Measurements from ENCODE around the gene MACIR.

MACIR gene

GRCh38 chr5:103272377-103272776 lies 13.8 kb downstream of the MACIR start:
- no peak for DNase-seq (ENCODE audit: extremely low read depth, low read depth)
- TF ChIP-seq CTCF (IDR thresholded peaks at IDR 0.05; ENCODE audit: low read depth, low read length): no peak

GRCh38 chr5:103273952-103274351 lies 15.4 kb downstream of the MACIR start:
- no peak for TF ChIP-seq CTCF (IDR thresholded peaks at IDR 0.05; ENCODE audit: low read depth, low read length)
- no peak for DNase-seq (ENCODE audit: extremely low read depth, low read depth)

- no peak for DNase-seq (ENCODE audit: extremely low read depth, low read depth)
- TF ChIP-seq CTCF (IDR thresholded peaks at IDR 0.05; ENCODE audit: low read depth, low read length): no peak
These were observed 17.3 kb downstream of the MACIR start for GRCh38 chr5:103275851-103276250.

- TF ChIP-seq CTCF (IDR thresholded peaks at IDR 0.05; ENCODE audit: low read depth, low read length): no peak
- no peak for DNase-seq (ENCODE audit: extremely low read depth, low read depth)
These were observed 22.4 kb downstream of the MACIR start for GRCh38 chr5:103280967-103281366.

- TF ChIP-seq CTCF (IDR thresholded peaks at IDR 0.05; ENCODE audit: low read depth, low read length): no peak
- DNase-seq (ENCODE audit: extremely low read depth, low read depth): no peak
These were observed 24.6 kb downstream of the MACIR start for GRCh38 chr5:103283120-103283519.

GRCh38 chr5:103283869-103284268 lies 25.3 kb downstream of the MACIR start:
- DNase-seq (ENCODE audit: extremely low read depth, low read depth): no peak
- TF ChIP-seq CTCF (IDR thresholded peaks at IDR 0.05; ENCODE audit: low read depth, low read length): no peak

GRCh38 chr5:103286622-103287021 lies 28.1 kb downstream of the MACIR start:
- TF ChIP-seq CTCF (IDR thresholded peaks at IDR 0.05; ENCODE audit: low read depth, low read length): no peak

More at GRCh38 chr5:103286622-103287021, 28.1 kb downstream of the MACIR start:
- no peak for DNase-seq (ENCODE audit: extremely low read depth, low read depth)

Data from AG09319 (cell line).